C4-2B (cell line): ENCODE measurements around the gene PLCH2.

Source experiments
- ZFX ChIP-seq: fragments of 450-650 bp; IDR thresholded peaks from 2 replicates; pipeline ENCODE4 v1.6.1; 2017
- TF ChIP-seq, protein P1 (sequence below): fragments of 450-650 bp; conservative IDR thresholded peaks from 2 replicates; pipeline ENCODE4 v1.5.1; 2017; ENCODE audit warnings: mild to moderate bottlenecking

DNA sequence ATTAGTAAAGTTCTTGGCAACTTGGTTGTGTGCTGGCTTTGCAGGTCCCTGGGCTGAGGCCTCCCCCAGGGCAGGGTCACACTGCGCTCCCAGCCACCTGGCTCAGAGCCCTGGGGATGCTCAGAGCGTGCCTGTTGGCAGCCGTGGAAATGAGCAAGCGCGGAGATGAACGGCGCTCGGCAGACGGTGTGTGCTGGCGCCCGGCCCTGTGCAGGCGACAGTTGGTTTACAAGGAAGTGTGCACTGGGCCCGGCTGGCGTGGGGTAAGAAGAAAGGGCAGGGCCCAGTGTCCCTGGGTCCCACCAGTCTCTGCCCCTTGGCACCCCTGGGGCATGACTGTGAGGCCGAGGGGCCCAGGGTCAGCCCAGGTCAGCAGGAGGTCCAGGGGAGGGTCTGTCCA lies 38.1 kb upstream of the PLCH2 start:
- TF ChIP-seq, protein P1, sequence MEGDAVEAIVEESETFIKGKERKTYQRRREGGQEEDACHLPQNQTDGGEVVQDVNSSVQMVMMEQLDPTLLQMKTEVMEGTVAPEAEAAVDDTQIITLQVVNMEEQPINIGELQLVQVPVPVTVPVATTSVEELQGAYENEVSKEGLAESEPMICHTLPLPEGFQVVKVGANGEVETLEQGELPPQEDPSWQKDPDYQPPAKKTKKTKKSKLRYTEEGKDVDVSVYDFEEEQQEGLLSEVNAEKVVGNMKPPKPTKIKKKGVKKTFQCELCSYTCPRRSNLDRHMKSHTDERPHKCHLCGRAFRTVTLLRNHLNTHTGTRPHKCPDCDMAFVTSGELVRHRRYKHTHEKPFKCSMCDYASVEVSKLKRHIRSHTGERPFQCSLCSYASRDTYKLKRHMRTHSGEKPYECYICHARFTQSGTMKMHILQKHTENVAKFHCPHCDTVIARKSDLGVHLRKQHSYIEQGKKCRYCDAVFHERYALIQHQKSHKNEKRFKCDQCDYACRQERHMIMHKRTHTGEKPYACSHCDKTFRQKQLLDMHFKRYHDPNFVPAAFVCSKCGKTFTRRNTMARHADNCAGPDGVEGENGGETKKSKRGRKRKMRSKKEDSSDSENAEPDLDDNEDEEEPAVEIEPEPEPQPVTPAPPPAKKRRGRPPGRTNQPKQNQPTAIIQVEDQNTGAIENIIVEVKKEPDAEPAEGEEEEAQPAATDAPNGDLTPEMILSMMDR = no peak
- TF ChIP-seq ZFX = peak; percentile 52; the same call in 1 of the 2 replicates
